ENCODE data around the gene BMP6. TPM values are rescaled to one million over a fixed set of nuclear protein-coding genes. Genes with fewer than 3 reads are reported as not detected.
A peak's percentile ranks its signal among the peaks of the same experiment; 100 is the strongest.

Gene BMP6
- total and polyA plus RNA-seq, 12 donors: 0.59 to 4.1 (median 2.6) TPM

GRCh38 chr6:7825986-7826385 is 100.1 kb downstream of the BMP6 start:
- Histone ChIP-seq H3K9me3 (no peaks in the 10 kb centered on the region), H3K27me3 (peaks cover 0 to 6% (median 0%) of the 10 kb centered on the region in 7 donors), H3K36me3 (no peaks in the 10 kb centered on the region), H3K4me1 (peaks cover 0 to 16% (median 6%) of the 10 kb centered on the region in 9 donors), H3K4me3 (no peak overlapping the region), H3K27ac (no peak overlapping the region)
- 91 to 94% methylated on average over 5 of the region's 5 CpGs for WGBS, 2 donors
- ATAC-seq (no peak), DNase-seq (no peak)
- intact Hi-C loops (cut with DNase I): no loop called here
- no peak for TF ChIP-seq CTCF (IDR thresholded peaks at IDR 0.05)

GRCh38 chr6:7827142-7827541 is 101.2 kb downstream of the BMP6 start:
- no peaks in the 10 kb centered on the region for H3K9me3 ChIP-seq
- H3K27ac ChIP-seq: peak overlapping the region in 1 of 10 donors; percentile 6
- peaks cover 0 to 16% (median 6%) of the 10 kb centered on the region in 9 donors for H3K4me1 ChIP-seq
- DNase-seq (no peak), ATAC-seq (peak in 3 of 8 donors; percentile 9 to 41 (median 37))
- TF ChIP-seq CTCF (IDR thresholded peaks at IDR 0.05): no peak
- WGBS, 2 donors: 55 to 62% methylated on average over 7 of the region's 7 CpGs
- H3K4me3 ChIP-seq: no peak overlapping the region
- H3K27me3 ChIP-seq: peaks cover 0 to 7% (median 0%) of the 10 kb centered on the region in 7 donors
- H3K36me3 ChIP-seq: no peaks in the 10 kb centered on the region
- intact Hi-C loops (cut with DNase I): no loop called here

- intact Hi-C loops (cut with DNase I): no loop called here
- Histone ChIP-seq H3K4me1 (peaks cover 0 to 16% (median 6%) of the 10 kb centered on the region in 9 donors), H3K27ac (peak overlapping the region in 1 of 10 donors; percentile 48), H3K36me3 (no peaks in the 10 kb centered on the region), H3K9me3 (no peaks in the 10 kb centered on the region), H3K27me3 (peaks cover 0 to 12% (median 0%) of the 10 kb centered on the region in 7 donors), H3K4me3 (no peak overlapping the region)
- ATAC-seq (peak in 3 of 8 donors; percentile 21 to 51 (median 50)), DNase-seq (no peak)
- no peak for TF ChIP-seq CTCF (IDR thresholded peaks at IDR 0.05)
- WGBS, 2 donors: 72 to 81% methylated on average over 5 of the region's 5 CpGs
These were observed 102.2 kb downstream of the BMP6 start for GRCh38 chr6:7828124-7828523.

GRCh38 chr6:7832904-7833750 is 107.2 kb downstream of the BMP6 start:
- Histone ChIP-seq H3K4me1 (peaks cover 0 to 5% (median 0%) of the 10 kb centered on the region in 9 donors), H3K27me3 (peaks cover 0 to 11% (median 0%) of the 10 kb centered on the region in 7 donors), H3K4me3 (no peak overlapping the region), H3K27ac (peak overlapping the region in 1 of 10 donors; percentile 21), H3K36me3 (no peaks in the 10 kb centered on the region), H3K9me3 (no peaks in the 10 kb centered on the region)
- intact Hi-C loops (cut with DNase I): no loop called here
- ATAC-seq (peak in 1 of 8 donors; percentile 11), DNase-seq (no peak)
- no peak for TF ChIP-seq CTCF (IDR thresholded peaks at IDR 0.05)
- WGBS, 2 donors: 81 to 84% methylated on average over 9 of the region's 9 CpGs

Data from heart right ventricle (tissue), 16 donors.